HT-29 (cell line): Measurements from ENCODE around the gene TSPAN7. TPM values are rescaled to one million over a fixed set of nuclear protein-coding genes. Genes with fewer than 3 reads are reported as not detected.
A peak's percentile ranks its signal among the peaks of the same experiment; 100 is the strongest.

Experiments used
- DNase-seq: peaks from one replicate; pipeline ENCODE4 v3.0.0-alpha.2; 2015; ENCODE audit warnings: low spot score
- small RNA-seq: library from RNA; depleted of rRNA; stranded (forward); fragments of <200 nt; gene quantifications from one replicate; pipeline ENCODE3, GENCODE V24; 2014
- total RNA-seq: library from RNA; depleted of rRNA; stranded (reverse); fragments of >200 nt; shearing (Covaris generic); gene quantifications from 2 replicates; pipeline ENCODE4 v1.2.3, GENCODE V29; 2014; rRNA removed

TSPAN7 gene
- total RNA-seq, 1 experiment from 2014 or later, result not detected

- no peak for DNase-seq
Measured at GRCh38 chrX:38679695-38680094, 118.4 kb downstream of the TSPAN7 start.

- no peak for DNase-seq
Measured at GRCh38 chrX:38682095-38682494, 120.8 kb downstream of the TSPAN7 start.

GRCh38 chrX:38692961-38693360 is 131.6 kb downstream of the TSPAN7 start:
- no peak for DNase-seq

- no peak for DNase-seq
Measured at GRCh38 chrX:38694394-38694793, 133.1 kb downstream of the TSPAN7 start.

- no peak for DNase-seq
Measured at GRCh38 chrX:38697461-38697860, 136.1 kb downstream of the TSPAN7 start.

- no peak for DNase-seq
Measured at GRCh38 chrX:38699121-38699520, 137.8 kb downstream of the TSPAN7 start.

GRCh38 chrX:38699696-38700095 is 138.4 kb downstream of the TSPAN7 start:
- DNase-seq, result no peak

- no peak for DNase-seq
Measured at GRCh38 chrX:38701073-38701472, 139.7 kb downstream of the TSPAN7 start.

GRCh38 chrX:38704146-38704882 is 143.0 kb downstream of the TSPAN7 start:
- DNase-seq, result no peak

GRCh38 chrX:38717871-38718270 is 156.5 kb downstream of the TSPAN7 start:
- peak; percentile 8 for DNase-seq

- no peak for DNase-seq
Measured at GRCh38 chrX:38718311-38718710, 157.0 kb downstream of the TSPAN7 start.

- DNase-seq, result no peak
Measured at GRCh38 chrX:38726612-38727011, 165.3 kb downstream of the TSPAN7 start.

- DNase-seq, result no peak
Measured at GRCh38 chrX:38727668-38728067, 166.3 kb downstream of the TSPAN7 start.

GRCh38 chrX:38732866-38733265 is 171.5 kb downstream of the TSPAN7 start:
- DNase-seq, result no peak

Small RNA genes within 50 kb of the gene (small RNA-seq; reads per million reads assigned to genes)
- gene RNU7-7P, result not detected

Other genes starting within 250 kb of the TSPAN7 start
- gene RPGR, start 234.0 kb upstream of the TSPAN7 start, total RNA-seq, result 3.9 and 5.7 TPM in 2 replicates
- not detected in 2 replicates for gene OTC, start 208.9 kb upstream of the TSPAN7 start, total RNA-seq
- gene MID1IP1, start 239.9 kb downstream of the TSPAN7 start, total RNA-seq, result 59.2 and 66.5 TPM in 2 replicates